SK-N-MC (cell line): ENCODE measurements around the gene RPS28.
A peak's percentile ranks its signal among the peaks of the same experiment; 100 is the strongest.

Experiments used
- EZH2 ChIP-seq: fragments of 200-600 bp; sonication (generic); IDR thresholded peaks from one replicate; pipeline ENCODE4 v1.6.1; 2017; ENCODE audit warnings: antibody characterized with exemption
- FOXP2 ChIP-seq: optimal IDR thresholded peaks from 2 replicates; pipeline ENCODE3; 2011; ENCODE audit warnings: mild to moderate bottlenecking, moderate library complexity; ENCODE audit not compliant: insufficient read depth; ENCODE audit errors: extremely low read length, control extremely low read depth
- POLR2AphosphoS5 ChIP-seq: IDR thresholded peaks from 2 replicates; pipeline ENCODE4 v1.6.1; 2012; ENCODE audit warnings: mild to moderate bottlenecking, low read depth, low read length, borderline replicate concordance

DNA sequence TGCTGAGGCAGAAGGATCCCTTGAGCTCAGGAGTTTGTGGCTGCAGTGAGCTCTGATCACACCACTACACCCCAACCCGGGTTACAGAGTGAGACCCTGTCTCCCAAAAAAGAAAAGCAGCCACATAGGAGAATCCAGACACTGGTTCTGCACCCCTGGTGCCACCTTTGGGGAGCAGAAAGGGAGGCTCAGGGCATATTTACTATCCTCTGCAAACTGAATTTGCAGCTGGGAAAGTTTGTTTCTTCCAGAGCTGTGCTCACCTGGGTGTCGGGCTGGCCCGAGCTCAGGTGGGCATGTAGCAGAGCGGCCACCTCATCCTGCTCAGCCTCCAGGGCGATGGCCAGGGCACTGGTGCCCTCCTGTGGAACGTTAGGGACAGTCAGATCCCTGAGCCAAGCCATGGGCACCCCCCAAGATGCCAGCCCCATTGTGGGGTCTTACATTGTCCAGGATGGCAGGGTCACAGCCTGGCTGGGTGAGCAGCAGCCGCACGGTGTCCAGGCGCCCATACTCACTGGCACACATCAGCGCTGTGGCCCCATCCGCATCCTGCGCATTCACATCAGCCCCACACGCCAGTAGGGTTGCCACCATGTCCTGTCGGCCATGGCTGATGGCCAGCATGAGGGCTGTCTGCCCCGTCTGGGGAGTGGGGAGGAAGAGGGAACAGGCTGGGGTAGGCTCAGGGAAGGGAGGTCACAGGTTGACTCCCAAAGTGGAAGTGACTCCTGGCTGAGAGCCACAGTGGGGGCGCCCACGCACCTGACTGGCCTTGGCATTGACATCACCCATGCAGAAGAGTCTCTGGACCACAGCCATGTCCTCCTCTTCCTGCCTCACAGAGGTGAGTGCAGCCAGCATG is 3.1 kb downstream of the RPS28 start:
- TF ChIP-seq EZH2: no peak
- TF ChIP-seq POLR2AphosphoS5: peak; percentile 46; the same call in 1 of the 2 replicates
- no peak for TF ChIP-seq FOXP2
